ENCODE data around the gene PBX3.

GRCh38 chr9:125803526-125803925 lies 56.4 kb downstream of the PBX3 start:
- TF ChIP-seq RAD21 (IDR thresholded peaks at IDR 0.05) (no peak), CTCF (IDR thresholded peaks at IDR 0.05; ENCODE audit: low read depth, low read length, missing input control) (no peak), YY1 (IDR thresholded peaks at IDR 0.05) (no peak)
